ENCODE data around the gene FSIP1.

DNA sequence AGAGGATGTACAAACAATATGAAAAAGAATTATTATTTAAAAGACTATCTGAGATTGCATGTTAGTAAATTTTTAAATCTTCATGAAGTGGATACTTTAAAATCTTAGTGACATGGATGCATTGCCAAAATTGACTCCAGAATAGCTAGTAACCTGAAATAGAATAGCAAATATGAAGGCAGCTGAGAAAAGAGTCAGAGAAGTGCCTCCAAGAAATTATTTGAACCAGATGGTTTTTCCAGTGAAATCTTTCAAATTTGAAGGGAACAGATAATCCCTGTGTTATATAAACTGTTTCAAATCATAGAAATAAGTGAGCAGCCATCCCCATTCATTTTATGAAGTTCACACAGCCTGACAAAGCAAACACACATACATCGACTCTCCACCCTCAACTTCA lies 29.6 kb downstream of the FSIP1 start:
- TF ChIP-seq, protein P1, sequence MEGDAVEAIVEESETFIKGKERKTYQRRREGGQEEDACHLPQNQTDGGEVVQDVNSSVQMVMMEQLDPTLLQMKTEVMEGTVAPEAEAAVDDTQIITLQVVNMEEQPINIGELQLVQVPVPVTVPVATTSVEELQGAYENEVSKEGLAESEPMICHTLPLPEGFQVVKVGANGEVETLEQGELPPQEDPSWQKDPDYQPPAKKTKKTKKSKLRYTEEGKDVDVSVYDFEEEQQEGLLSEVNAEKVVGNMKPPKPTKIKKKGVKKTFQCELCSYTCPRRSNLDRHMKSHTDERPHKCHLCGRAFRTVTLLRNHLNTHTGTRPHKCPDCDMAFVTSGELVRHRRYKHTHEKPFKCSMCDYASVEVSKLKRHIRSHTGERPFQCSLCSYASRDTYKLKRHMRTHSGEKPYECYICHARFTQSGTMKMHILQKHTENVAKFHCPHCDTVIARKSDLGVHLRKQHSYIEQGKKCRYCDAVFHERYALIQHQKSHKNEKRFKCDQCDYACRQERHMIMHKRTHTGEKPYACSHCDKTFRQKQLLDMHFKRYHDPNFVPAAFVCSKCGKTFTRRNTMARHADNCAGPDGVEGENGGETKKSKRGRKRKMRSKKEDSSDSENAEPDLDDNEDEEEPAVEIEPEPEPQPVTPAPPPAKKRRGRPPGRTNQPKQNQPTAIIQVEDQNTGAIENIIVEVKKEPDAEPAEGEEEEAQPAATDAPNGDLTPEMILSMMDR (IDR thresholded peaks at IDR 0.05; ENCODE audit: low read depth, low read length, poor library complexity, severe bottlenecking), result no peak
- TF ChIP-seq EZH2phosphoT487 (IDR thresholded peaks at IDR 0.05; ENCODE audit: borderline replicate concordance, low read length), result no peak

Measured in DOHH2 (cell line).